ENCODE results near the gene TBX5.

The TBX5 gene

DNA sequence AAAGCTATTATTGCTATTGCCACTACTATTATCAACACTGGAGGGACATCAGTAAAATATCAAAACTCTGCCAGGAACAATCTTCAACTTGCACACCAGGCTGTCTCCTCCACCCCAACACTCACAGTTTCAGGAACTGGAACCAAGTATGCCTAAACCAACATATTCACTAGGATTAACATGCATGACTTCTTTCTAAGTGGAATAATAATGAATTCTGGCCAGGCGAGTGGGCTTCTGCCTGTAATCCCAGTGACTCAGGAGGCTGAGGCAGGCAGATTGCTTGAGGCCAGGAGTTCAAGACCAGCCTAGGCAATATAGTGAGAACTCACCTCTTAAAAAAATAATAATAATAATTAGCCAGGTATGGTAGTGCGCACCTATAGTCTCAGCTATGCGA is 58.1 kb downstream of the TBX5 start:
- H3K4me3 ChIP-seq (ENCODE audit: low read length), result no peak overlapping the region
- no peak for TF ChIP-seq ZNF274 (IDR thresholded peaks at IDR 0.05; ENCODE audit: low read depth, low read length)

DNA sequence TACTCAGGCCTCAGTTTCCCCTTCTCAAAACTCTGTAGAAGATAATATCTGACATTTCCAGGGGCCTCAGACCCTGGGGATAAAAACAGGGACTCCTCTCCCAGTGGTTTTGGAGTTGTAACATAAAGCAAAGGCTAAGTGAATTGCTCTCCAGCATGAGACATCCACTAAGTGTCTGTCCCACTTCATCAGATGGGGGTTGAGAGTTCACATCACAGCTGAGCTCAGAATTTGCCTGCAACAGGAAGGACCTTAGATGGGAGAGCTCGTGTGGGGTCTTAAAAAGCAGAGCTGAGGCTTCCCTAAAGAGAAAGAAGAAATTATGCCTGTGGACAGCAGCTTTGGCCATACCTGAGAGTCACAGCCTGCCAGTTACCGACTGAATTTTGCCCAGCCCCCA is 61.1 kb downstream of the TBX5 start:
- TF ChIP-seq ZNF274 (IDR thresholded peaks at IDR 0.05; ENCODE audit: low read depth, low read length), result no peak
- no peak overlapping the region for H3K4me3 ChIP-seq (ENCODE audit: low read length)

DNA sequence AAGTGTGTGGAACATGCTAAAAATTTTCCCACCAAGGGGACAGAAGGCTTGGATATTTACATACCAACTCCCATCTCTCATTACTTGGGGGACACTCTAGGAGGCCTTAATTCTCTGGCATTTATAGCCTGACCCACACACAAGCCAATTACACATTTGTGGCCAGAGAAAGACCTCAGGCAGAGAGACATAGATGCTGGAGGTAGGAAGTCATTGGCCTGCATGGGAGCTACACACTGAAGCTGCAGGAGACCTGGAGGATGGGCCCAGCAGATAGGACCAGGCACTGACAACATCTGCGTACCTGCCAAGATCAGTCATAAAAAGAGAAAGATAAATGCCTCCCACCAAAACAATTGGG is 61.7 kb downstream of the TBX5 start:
- no peak overlapping the region for H3K4me3 ChIP-seq (ENCODE audit: low read length)
- no peak for TF ChIP-seq ZNF274 (IDR thresholded peaks at IDR 0.05; ENCODE audit: low read depth, low read length)

DNA sequence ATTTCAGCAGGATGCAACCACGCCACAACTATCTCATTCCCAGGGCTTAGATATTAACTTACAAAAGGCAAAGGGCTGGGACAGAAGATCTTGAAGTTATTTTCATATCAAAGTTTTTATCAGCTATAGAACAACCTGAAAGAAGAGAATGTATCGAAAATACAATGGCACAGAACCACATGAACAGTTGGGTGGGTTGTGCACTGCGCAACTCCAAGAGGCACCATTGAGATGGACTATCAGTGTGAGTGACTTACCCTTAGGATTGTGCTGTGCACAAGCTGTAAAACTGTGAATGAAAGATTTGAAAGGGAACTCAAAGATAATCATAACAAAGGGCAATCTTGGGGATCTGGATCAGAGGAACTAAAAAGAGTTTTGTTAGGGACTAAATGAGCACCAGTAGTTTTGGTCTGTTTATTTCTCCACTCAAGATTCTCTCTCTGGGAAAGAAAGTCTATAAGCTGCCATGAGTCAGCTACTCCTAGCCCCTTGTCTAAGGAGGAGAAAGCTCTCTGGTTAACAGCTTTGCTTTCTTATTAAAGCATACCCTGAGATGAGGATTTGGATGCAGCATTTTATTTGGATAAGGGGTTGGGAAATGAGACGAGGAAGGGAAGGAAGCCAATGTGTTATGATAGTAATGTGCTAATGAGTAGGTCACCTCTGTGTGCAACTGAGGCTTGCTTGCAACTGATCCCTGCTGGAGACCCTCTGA is 62.2 kb downstream of the TBX5 start:
- TF ChIP-seq ZNF274 (IDR thresholded peaks at IDR 0.05; ENCODE audit: low read depth, low read length), result no peak
- H3K4me3 ChIP-seq (ENCODE audit: low read length), result no peak overlapping the region

DNA sequence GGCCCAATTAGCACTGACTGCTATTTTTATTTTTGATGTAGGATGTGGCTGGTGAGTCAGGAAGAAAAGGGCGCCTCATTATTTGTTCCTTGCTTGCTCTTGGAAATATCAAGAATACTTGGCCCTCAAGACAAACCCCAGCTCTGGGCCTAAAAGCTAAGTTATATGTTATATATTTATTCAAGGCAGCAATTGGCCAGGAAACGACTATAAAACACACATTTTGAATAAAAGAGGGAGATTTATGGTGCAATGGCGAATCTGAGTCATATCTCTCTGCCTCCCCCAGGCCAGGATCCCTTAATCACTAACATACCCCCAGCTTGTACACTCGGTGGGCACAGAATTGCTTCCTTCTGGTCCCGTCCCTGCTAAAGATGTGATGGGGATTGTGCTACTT is 63.3 kb downstream of the TBX5 start:
- no peak overlapping the region for H3K4me3 ChIP-seq (ENCODE audit: low read length)
- no peak for TF ChIP-seq ZNF274 (IDR thresholded peaks at IDR 0.05; ENCODE audit: low read depth, low read length)

DNA sequence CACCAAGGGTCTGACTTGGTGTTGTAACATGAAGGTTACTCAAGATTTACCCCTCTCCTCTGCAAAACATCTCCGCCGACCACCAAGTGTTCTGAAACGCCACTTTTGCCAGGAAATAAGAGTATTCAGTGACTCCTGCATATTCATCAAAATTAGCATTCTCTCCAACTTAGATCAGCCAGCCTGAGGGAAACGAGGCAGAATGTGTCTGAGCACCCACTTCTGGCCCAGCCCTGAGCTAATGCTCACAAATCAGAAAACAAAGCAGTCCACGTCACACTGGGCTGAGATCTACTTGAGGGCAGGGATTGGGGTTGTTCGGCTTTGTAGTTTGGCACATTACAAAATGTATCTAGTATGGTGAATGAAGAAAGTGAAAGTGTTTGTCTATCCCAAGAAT is 64.3 kb downstream of the TBX5 start:
- TF ChIP-seq ZNF274 (IDR thresholded peaks at IDR 0.05; ENCODE audit: low read depth, low read length), result no peak
- no peak overlapping the region for H3K4me3 ChIP-seq (ENCODE audit: low read length)

DNA sequence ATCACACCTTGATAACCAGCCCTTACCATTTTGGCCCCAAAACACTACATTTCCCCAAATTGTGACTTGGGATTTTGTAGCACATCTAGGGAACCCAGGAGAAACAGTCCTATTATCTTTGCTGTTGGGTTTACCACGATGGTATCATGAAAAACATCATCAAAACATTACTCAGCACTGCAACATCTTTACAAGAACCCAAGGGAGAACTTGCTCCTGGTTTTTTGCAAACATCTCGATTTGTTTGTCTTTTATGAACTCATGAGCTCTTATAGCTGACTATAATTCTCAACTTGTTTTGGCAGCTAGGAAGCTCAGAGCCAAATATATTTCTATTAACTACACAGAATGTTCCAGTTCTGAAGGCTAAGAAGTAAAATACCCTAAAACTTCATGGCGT is 65.7 kb downstream of the TBX5 start:
- H3K4me3 ChIP-seq (ENCODE audit: low read length), result no peak overlapping the region
- no peak for TF ChIP-seq ZNF274 (IDR thresholded peaks at IDR 0.05; ENCODE audit: low read depth, low read length)

DNA sequence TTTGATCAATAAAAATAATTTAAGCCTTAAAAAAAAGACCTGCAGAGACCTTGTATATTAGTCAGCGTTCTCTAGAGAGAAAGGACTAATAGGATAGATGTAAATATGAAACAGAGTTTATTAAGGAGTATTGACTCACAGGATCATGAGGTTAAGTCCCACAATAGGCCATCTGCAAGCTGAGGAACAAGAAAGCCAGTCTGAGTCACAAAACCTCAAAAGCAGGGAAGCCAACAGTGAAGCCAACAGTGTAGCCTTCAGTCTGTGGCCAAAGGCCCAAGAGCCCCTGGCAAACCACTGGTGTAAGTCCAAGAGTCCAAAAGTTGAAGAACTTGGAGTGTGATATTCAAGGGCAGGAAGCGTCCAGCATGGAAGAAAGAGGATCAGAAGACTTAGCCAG is 66.3 kb downstream of the TBX5 start:
- TF ChIP-seq ZNF274 (IDR thresholded peaks at IDR 0.05; ENCODE audit: low read depth, low read length), result no peak
- H3K4me3 ChIP-seq (ENCODE audit: low read length), result no peak overlapping the region

DNA sequence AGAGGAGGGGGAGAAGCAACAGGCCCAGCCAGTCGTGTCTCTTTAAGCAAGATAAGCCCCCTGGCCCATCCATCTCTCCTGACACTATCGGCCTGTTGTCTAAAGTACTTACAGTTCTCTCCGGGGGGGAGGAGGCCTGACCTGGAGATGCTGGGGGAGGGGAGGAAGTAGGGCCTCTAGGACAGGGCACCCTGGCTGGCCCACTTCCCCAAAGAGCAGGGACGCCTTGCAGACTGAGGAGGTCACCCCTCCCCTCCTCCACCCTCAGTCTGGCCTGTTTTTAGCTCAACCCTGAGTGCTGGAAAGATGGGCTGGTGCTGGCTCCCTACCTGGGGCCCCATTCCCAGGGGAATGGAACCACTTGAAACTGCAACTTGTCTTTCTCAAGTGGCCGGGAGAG is 70.3 kb downstream of the TBX5 start:
- H3K4me3 ChIP-seq (ENCODE audit: low read length), result no peak overlapping the region

DNA sequence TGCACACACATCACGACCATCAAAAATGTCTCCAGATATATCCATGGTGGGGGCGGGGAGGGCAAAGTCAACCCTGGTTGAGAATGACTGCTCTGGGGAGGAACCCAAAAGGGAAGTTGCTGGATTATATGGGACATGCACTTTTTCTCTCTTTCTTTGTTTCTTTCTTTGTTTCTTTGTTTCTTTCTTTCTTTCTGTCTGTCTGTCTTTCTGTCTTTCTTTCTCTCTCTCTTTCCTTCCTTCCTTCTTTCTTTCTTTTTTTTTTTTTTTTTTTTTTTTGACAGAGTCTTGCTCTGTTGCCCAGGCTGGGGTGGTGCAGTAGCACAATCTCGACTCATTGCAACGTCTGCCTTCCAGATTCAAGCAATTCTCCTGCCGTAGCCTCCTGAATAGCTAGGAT is 71.5 kb downstream of the TBX5 start:
- no peak overlapping the region for H3K4me3 ChIP-seq (ENCODE audit: low read length)
- TF ChIP-seq ZNF274 (IDR thresholded peaks at IDR 0.05; ENCODE audit: low read depth, low read length), result no peak

More for the DNA sequence above, 70.3 kb downstream of the TBX5 start:
- TF ChIP-seq ZNF274 (IDR thresholded peaks at IDR 0.05; ENCODE audit: low read depth, low read length), result no peak

DNA sequence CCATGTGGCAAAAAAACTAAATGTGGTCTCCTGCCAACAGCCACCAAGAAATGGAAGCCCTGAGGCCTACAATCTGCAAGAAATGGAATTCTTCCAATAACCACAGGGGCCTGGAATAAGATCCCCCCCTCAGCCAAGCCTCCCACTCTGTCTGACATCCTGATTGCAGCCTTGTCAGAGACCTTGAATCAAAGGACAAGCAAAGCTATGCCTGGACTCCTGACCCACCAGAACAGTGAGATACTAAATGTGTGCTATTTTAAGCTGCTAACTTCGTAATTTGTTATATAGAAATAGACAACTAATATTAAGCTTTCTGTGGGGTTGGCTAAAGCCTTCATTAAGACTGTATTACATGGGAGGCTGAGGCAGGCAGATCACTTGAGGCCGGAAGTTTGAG is 77.7 kb downstream of the TBX5 start:
- no peak for TF ChIP-seq ZNF274 (IDR thresholded peaks at IDR 0.05; ENCODE audit: low read depth, low read length)
- no peak overlapping the region for H3K4me3 ChIP-seq (ENCODE audit: low read length)

DNA sequence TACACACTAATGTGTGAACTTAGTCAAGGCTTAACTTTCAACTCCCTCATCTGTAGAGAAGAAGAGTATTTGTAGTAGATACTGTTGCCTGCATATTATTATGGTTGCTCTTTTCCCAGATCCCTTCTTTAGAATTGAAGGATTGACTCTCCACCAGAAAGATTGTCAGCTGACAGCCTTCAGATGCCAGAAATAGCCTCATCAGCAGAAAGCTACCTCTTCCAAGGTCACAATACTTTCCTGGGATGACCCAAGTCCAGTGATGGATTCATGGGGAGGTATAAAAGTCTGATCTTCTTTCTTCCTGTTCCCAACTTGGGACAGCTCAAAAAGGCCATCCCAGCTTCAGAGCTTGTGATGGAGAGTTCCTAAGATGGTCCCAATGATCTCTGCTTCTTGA is 78.2 kb downstream of the TBX5 start:
- no peak overlapping the region for H3K4me3 ChIP-seq (ENCODE audit: low read length)
- TF ChIP-seq ZNF274 (IDR thresholded peaks at IDR 0.05; ENCODE audit: low read depth, low read length), result no peak

DNA sequence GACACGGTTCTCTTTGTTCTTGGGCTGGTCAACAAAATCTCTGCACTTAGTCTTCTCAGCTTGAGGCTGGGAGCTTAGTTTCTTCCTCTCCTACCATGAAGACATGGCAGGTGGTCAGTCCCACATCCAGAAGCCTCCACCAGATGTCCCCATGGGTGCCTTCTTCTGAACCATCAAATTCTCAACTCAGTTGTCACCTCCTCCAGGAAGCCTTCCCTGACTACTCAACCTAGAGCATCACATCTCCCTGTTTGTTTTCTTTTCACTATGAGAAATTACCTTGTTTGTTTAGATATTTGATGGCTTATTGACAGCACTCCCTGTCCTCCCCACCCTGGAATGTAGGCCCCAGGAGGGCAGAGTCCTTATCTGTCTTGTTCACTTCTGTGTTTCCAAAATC is 84.4 kb downstream of the TBX5 start:
- no peak overlapping the region for H3K4me3 ChIP-seq (ENCODE audit: low read length)
- TF ChIP-seq ZNF274 (IDR thresholded peaks at IDR 0.05; ENCODE audit: low read depth, low read length), result no peak

DNA sequence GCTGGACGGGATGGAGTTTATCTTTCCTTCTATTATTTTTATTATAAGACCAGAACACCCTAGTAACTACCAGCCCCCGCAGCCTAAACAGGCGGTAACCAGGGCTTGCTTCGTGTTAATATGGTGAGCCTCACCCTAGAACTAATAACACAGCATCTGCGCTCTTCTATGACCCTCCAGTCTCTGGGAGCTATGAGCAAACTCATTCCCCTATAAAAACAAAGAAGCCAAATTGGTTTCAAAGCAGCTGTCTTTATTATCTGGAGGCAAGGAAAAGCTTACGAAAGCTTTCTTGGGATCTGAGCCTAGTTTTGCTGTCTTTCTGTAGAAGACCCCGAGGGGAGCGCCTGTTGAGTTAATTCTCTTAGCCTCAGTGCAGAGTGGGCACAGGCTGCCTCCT is 85.0 kb downstream of the TBX5 start:
- no peak overlapping the region for H3K4me3 ChIP-seq (ENCODE audit: low read length)
- no peak for TF ChIP-seq ZNF274 (IDR thresholded peaks at IDR 0.05; ENCODE audit: low read depth, low read length)

DNA sequence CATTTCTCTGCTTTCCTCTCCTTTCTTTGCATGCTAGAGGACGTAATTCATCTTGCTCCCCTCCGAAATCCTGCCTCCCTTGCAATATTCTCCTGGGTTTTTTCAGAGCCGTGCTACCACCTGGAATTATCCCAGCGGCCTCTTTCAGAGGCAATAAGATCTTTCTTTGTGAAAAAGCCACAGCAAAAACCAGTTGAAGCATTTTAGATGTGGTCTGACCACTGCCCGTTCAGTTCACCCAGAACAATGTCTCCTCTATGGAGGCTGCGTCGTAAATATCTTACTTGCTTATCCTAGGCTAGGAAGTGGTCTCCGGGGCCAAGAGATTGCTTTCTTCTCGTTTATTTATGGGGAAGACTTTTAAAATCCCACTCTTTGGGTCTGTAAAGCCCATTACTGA is 85.8 kb downstream of the TBX5 start:
- H3K4me3 ChIP-seq (ENCODE audit: low read length), result no peak overlapping the region
- TF ChIP-seq ZNF274 (IDR thresholded peaks at IDR 0.05; ENCODE audit: low read depth, low read length), result no peak

DNA sequence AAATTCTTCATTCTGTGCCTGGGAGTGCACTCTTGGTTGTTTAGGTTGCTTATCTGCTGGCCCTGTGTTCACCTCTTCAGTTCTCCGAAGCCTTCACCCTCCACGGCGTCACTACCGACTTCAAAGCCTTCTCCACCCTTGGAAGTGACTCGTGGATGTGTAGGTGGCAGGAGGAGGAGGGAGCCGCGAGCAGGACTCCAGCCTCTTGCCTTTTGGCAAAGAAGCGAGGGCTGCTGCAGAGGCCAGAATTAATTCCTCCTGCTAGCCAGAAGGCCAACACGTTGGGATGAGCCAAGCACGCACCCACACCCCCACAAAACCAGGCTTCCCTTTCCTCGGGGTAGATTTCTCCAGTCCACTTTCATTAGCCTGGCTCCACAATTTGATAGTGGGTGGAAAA is 86.5 kb downstream of the TBX5 start:
- H3K4me3 ChIP-seq (ENCODE audit: low read length), result no peak overlapping the region
- no peak for TF ChIP-seq ZNF274 (IDR thresholded peaks at IDR 0.05; ENCODE audit: low read depth, low read length)

Measured in GM08714 (cell line).